ENCODE data around the gene TFB1M.

Gene TFB1M

DNA sequence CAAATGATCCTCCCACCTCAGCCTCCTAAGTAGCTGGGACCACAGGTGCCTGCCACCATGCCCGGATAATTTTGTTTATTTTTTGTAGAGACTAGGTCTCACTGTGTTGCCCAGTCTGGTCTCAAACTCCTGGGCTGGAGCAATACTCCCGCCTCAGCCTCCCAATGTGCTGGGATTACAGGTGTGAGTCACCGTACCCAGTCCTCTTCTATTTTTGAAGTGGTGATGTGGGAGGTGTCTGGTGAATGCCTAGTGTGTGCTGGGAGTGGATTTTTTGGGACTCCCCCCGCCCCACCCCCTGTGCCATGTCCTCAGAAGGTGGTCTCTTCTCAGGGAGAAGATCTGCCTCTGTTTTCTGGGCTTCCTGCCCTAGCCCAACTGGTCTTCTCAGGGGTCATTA lies 98.4 kb downstream of the TFB1M start:
- Histone ChIP-seq H3K27ac (no peak overlapping the region), H3K9me3 (no peaks in the 10 kb centered on the region), H3K4me3 (ENCODE audit: low read depth in 1 of 2, low read length in 1 of 2) (no peak overlapping the region), H3K36me3 (no peaks in the 10 kb centered on the region), H3K4me1 (ENCODE audit: control insufficient read depth in 1 of 2, insufficient read depth in 1 of 2, low read depth in 1 of 2, low read length in 1 of 2) (peaks cover 12 to 13% of the 10 kb centered on the region in 2 experiments), H3K27me3 (no peaks in the 10 kb centered on the region)
- no peak for TF ChIP-seq CTCF (IDR thresholded peaks at IDR 0.05)

GRCh38 chr6:155213611-155214372 lies 100.5 kb downstream of the TFB1M start:
- Histone ChIP-seq H3K4me3 (ENCODE audit: low read depth in 1 of 2, low read length in 1 of 2) (no peak overlapping the region), H3K9me3 (no peaks in the 10 kb centered on the region), H3K4me1 (ENCODE audit: control insufficient read depth in 1 of 2, insufficient read depth in 1 of 2, low read depth in 1 of 2, low read length in 1 of 2) (no peaks in the 10 kb centered on the region), H3K27me3 (no peaks in the 10 kb centered on the region), H3K27ac (no peak overlapping the region), H3K36me3 (no peaks in the 10 kb centered on the region)
- TF ChIP-seq CTCF (IDR thresholded peaks at IDR 0.05) = no peak

DNA sequence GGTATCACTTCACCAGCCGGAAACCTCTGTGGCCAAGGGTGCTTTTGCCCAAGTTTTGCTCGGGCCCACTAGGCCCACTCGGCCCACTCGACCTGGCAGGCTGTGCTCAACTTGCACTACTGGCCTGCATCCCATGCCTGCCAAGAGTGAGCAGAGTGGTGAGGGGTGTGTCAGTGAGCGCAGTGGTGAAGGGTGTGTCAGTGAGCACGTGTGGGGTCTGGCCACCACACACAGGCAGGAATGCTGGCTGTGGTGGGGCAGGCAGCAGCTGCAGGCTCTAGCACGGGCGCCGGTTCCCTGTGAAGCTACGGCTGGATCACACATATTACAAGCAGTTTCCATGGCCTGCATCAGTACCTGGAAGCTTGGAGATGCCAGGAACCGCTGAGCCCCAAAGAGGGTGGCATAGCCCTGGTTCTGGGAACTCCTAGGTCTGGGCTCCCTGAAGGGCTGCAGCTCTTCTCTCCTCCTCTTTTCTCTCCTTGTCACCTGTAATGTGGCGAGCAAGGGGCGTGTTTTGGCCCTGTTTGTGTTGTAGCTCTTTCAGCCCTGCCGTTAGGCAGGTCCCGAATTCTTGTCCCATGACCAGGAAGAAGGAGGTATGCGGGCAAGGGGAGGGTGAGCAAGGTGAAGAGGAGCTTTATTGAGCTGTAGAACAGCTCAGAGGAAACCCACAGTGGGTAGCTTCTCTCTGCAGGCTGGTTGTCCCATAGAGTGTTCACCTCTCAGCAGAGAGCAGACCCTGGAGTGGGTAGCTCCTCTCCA lies 101.5 kb downstream of the TFB1M start:
- Histone ChIP-seq H3K9me3 (no peaks in the 10 kb centered on the region), H3K27ac (no peak overlapping the region), H3K36me3 (no peaks in the 10 kb centered on the region), H3K4me1 (ENCODE audit: control insufficient read depth in 1 of 2, insufficient read depth in 1 of 2, low read depth in 1 of 2, low read length in 1 of 2) (no peaks in the 10 kb centered on the region), H3K4me3 (ENCODE audit: low read depth in 1 of 2, low read length in 1 of 2) (no peak overlapping the region), H3K27me3 (no peaks in the 10 kb centered on the region)
- no peak for TF ChIP-seq CTCF (IDR thresholded peaks at IDR 0.05)

GRCh38 chr6:155212106-155212505 lies 102.2 kb downstream of the TFB1M start:
- no peaks in the 10 kb centered on the region for H3K4me1 ChIP-seq (ENCODE audit: control insufficient read depth in 1 of 2, insufficient read depth in 1 of 2, low read depth in 1 of 2, low read length in 1 of 2)
- no peak overlapping the region for H3K4me3 ChIP-seq (ENCODE audit: low read depth in 1 of 2, low read length in 1 of 2)
- H3K27ac ChIP-seq = no peak overlapping the region
- no peaks in the 10 kb centered on the region for H3K36me3 ChIP-seq
- TF ChIP-seq CTCF (IDR thresholded peaks at IDR 0.05) = no peak
- no peaks in the 10 kb centered on the region for H3K9me3 ChIP-seq
- H3K27me3 ChIP-seq = no peaks in the 10 kb centered on the region

GRCh38 chr6:155207223-155207622 lies 107.1 kb downstream of the TFB1M start:
- H3K36me3 ChIP-seq = no peaks in the 10 kb centered on the region
- no peaks in the 10 kb centered on the region for H3K9me3 ChIP-seq
- H3K27ac ChIP-seq = no peak overlapping the region
- no peak overlapping the region for H3K4me3 ChIP-seq (ENCODE audit: low read depth in 1 of 2, low read length in 1 of 2)
- no peaks in the 10 kb centered on the region for H3K4me1 ChIP-seq (ENCODE audit: control insufficient read depth in 1 of 2, insufficient read depth in 1 of 2, low read depth in 1 of 2, low read length in 1 of 2)
- TF ChIP-seq CTCF (IDR thresholded peaks at IDR 0.05) = no peak
- H3K27me3 ChIP-seq = no peaks in the 10 kb centered on the region

Data from neutrophil (primary cell).